GM19455 (cell line): ENCODE data around the gene NAPB.
A peak's percentile ranks its signal among the peaks of the same experiment; 100 is the strongest.
"Not testable (repeated sequence)": the region's sequence is repeated elsewhere in the genome, so short reads cannot be mapped to it uniquely, and the experiment has no call there.

Experiments
- ATAC-seq: cut with Tn5 transposase; IDR thresholded peaks from one replicate; pipeline ENCODE4 v1.9.1; 2021; ENCODE audit not compliant: unreplicated experiment

Gene NAPB

GRCh38 chr20:23349338-23350195 lies 71.7 kb downstream of the NAPB start:
- ATAC-seq: peak; percentile 37

GRCh38 chr20:23348510-23348909 lies 72.8 kb downstream of the NAPB start:
- ATAC-seq: not testable (repeated sequence)

- no peak for ATAC-seq
Observed at GRCh38 chr20:23347791-23348190, 73.5 kb downstream of the NAPB start.

- no peak for ATAC-seq
Observed at GRCh38 chr20:23346002-23346401, 75.3 kb downstream of the NAPB start.

- no peak for ATAC-seq
Observed at GRCh38 chr20:23344336-23344735, 77.0 kb downstream of the NAPB start.

- no peak for ATAC-seq
Observed at GRCh38 chr20:23343590-23343989, 77.7 kb downstream of the NAPB start.

- peak; percentile 83 for ATAC-seq
Observed at GRCh38 chr20:23341073-23341472, 80.2 kb downstream of the NAPB start.

GRCh38 chr20:23340524-23340923 lies 80.8 kb downstream of the NAPB start:
- no peak for ATAC-seq

GRCh38 chr20:23339986-23340385 lies 81.3 kb downstream of the NAPB start:
- no peak for ATAC-seq

- no peak for ATAC-seq
Observed at GRCh38 chr20:23337312-23337711, 84.0 kb downstream of the NAPB start.

- ATAC-seq: no peak
Observed at GRCh38 chr20:23336476-23336875, 84.8 kb downstream of the NAPB start.

GRCh38 chr20:23335521-23335920 lies 85.8 kb downstream of the NAPB start:
- no peak for ATAC-seq

- ATAC-seq: no peak
Observed at GRCh38 chr20:23334111-23334510, 87.2 kb downstream of the NAPB start.

- no peak for ATAC-seq
Observed at GRCh38 chr20:23332467-23332866, 88.8 kb downstream of the NAPB start.

GRCh38 chr20:23331450-23332350 lies 89.6 kb downstream of the NAPB start:
- no peak for ATAC-seq

- ATAC-seq: no peak
Observed at GRCh38 chr20:23327617-23328333, 93.5 kb downstream of the NAPB start.

- ATAC-seq: no peak
Observed at GRCh38 chr20:23326774-23327173, 94.5 kb downstream of the NAPB start.

- no peak for ATAC-seq
Observed at GRCh38 chr20:23325107-23325506, 96.2 kb downstream of the NAPB start.
